Activated T-cell treated with anti-CD3 and anti-CD28 coated beads, Interleukin-2, amount 50 U/mL, for 48 hours (primary cell): Measurements from ENCODE around the gene HAPLN3.
"Not testable (repeated sequence)": the region's sequence is repeated elsewhere in the genome, so short reads cannot be mapped to it uniquely, and the experiment has no call there.

Source experiments
- DNase-seq, 2 experiments: peaks; one replicate each; pipeline ENCODE4 v3.0.0-alpha.2; 2020

HAPLN3 gene

GRCh38 chr15:88894819-88895767 is at the start of gene HAPLN3:
Gene HAPLN3, minus strand, starts transcription at chr15:88895544. Its CDS starts 8,246 bp downstream, at chr15:88887298.
- DNase-seq: peak; percentile 77 to 81

GRCh38 chr15:88940110-88940675 is 44.8 kb upstream of the HAPLN3 start:
- DNase-seq: no peak

- no peak for DNase-seq
Observed at GRCh38 chr15:88939486-88939806, 44.1 kb upstream of the HAPLN3 start.

- DNase-seq: no peak
Observed at GRCh38 chr15:88938802-88939485, 43.6 kb upstream of the HAPLN3 start.

GRCh38 chr15:88934449-88934848 is 39.1 kb upstream of the HAPLN3 start:
- DNase-seq: not testable (repeated sequence)

GRCh38 chr15:88932875-88933330 is 37.6 kb upstream of the HAPLN3 start:
- no peak for DNase-seq

GRCh38 chr15:88932271-88932874 is 37.0 kb upstream of the HAPLN3 start:
- no peak for DNase-seq

GRCh38 chr15:88930579-88930978 is 35.2 kb upstream of the HAPLN3 start:
- DNase-seq: no peak

- not testable (repeated sequence) for DNase-seq
Observed at GRCh38 chr15:88929358-88930098, 34.2 kb upstream of the HAPLN3 start.

GRCh38 chr15:88928192-88928591 is 32.8 kb upstream of the HAPLN3 start:
- not testable (repeated sequence) for DNase-seq

GRCh38 chr15:88925648-88926047 is 30.3 kb upstream of the HAPLN3 start:
- DNase-seq: not testable (repeated sequence)

GRCh38 chr15:88920892-88921435 is 25.6 kb upstream of the HAPLN3 start:
- DNase-seq: peak; percentile 72 to 74

- DNase-seq: peak; percentile 37 to 43
Observed at GRCh38 chr15:88920186-88920891, 25.0 kb upstream of the HAPLN3 start.

- peak; percentile 60 to 68 for DNase-seq
Observed at GRCh38 chr15:88918738-88919137, 23.4 kb upstream of the HAPLN3 start.

- no peak for DNase-seq
Observed at GRCh38 chr15:88917760-88918159, 22.4 kb upstream of the HAPLN3 start.

GRCh38 chr15:88915354-88915753 is 20.0 kb upstream of the HAPLN3 start:
- DNase-seq: no peak

GRCh38 chr15:88913850-88914169 is 18.5 kb upstream of the HAPLN3 start:
- no peak for DNase-seq

GRCh38 chr15:88913017-88913849 is 17.9 kb upstream of the HAPLN3 start, which contains the start of gene MFGE8:
Gene MFGE8, minus strand, starts transcription at chr15:88913379. Its CDS starts 60 bp downstream, at chr15:88913319.
- peak; percentile 83 to 85 for DNase-seq

GRCh38 chr15:88912500-88912921 is 17.2 kb upstream of the HAPLN3 start:
- DNase-seq: no peak

GRCh38 chr15:88911766-88912118 is 16.4 kb upstream of the HAPLN3 start:
- DNase-seq: no peak
